Endothelial cell (in vitro differentiated cells): Measurements from ENCODE around the gene HDAC7. TPM values are rescaled to one million over a fixed set of nuclear protein-coding genes. Genes with fewer than 3 reads are reported as not detected.
"Not testable (repeated sequence)": the region's sequence is repeated elsewhere in the genome, so short reads cannot be mapped to it uniquely, and the experiment has no call there.

Source experiments
- DNase-seq: peaks from one replicate; pipeline ENCODE4 v3.0.0; 2021; ENCODE audit warnings: low spot score
- H3K27ac Mint-ChIP-seq: one replicate; pipeline ENCODE4 v1.8.0; 2021; ENCODE audit warnings: mixed read lengths, inconsistent platforms; ENCODE audit not compliant: unreplicated experiment
- H3K27me3 Mint-ChIP-seq: one replicate; pipeline ENCODE4 v1.8.0; 2021; ENCODE audit warnings: mild to moderate bottlenecking, moderate library complexity, mixed read lengths, inconsistent platforms; ENCODE audit not compliant: unreplicated experiment
- H3K36me3 Mint-ChIP-seq: one replicate; pipeline ENCODE4 v1.8.0; 2021; ENCODE audit warnings: mild to moderate bottlenecking, low read depth, mixed read lengths, inconsistent platforms; ENCODE audit not compliant: unreplicated experiment
- H3K4me1 Mint-ChIP-seq: one replicate; pipeline ENCODE4 v1.8.0; 2021; ENCODE audit warnings: mild to moderate bottlenecking, mixed read lengths, inconsistent platforms; ENCODE audit not compliant: unreplicated experiment
- H3K4me3 Mint-ChIP-seq: one replicate; pipeline ENCODE4 v1.8.0; 2021; ENCODE audit warnings: mild to moderate bottlenecking, mixed read lengths, inconsistent platforms; ENCODE audit not compliant: unreplicated experiment
- H3K9me3 Mint-ChIP-seq: one replicate; pipeline ENCODE4 v1.8.0; 2021; ENCODE audit warnings: mixed read lengths, inconsistent platforms; ENCODE audit not compliant: unreplicated experiment
- CTCF ChIP-seq: fragments of 200-600 bp; sonication (generic); IDR thresholded peaks from one replicate; pipeline ENCODE4 v1.5.0; 2021; ENCODE audit warnings: antibody characterized with exemption; ENCODE audit not compliant: unreplicated experiment
- total RNA-seq: library from RNA; stranded (reverse); fragmentation: NEBNext Ultra II Directional; extraction: Animal tissue kit (Norgen Biotek cat#: 25700); gene quantifications from one replicate; pipeline ENCODE4 v1.2.1, GENCODE V29; 2021; ENCODE audit not compliant: unreplicated experiment

The HDAC7 gene
- total RNA-seq, 1 donor from 2014 or later = 387 TPM

- H3K27me3 Mint-ChIP-seq = peaks cover 38% of the 10 kb centered on the region
- peak overlapping the region; percentile 84 for H3K27ac Mint-ChIP-seq
- TF ChIP-seq CTCF = no peak
- H3K9me3 Mint-ChIP-seq = no peaks in the 10 kb centered on the region
- DNase-seq = no peak
- no peak overlapping the region for H3K4me3 Mint-ChIP-seq
- H3K4me1 Mint-ChIP-seq = peaks cover 84% of the 10 kb centered on the region
- peaks cover 23% of the 10 kb centered on the region for H3K36me3 Mint-ChIP-seq
Measured at GRCh38 chr12:47811072-47811396, 8.7 kb downstream of the HDAC7 start.

GRCh38 chr12:47809518-47809917 lies 10.2 kb downstream of the HDAC7 start:
- H3K36me3 Mint-ChIP-seq = peaks cover 24% of the 10 kb centered on the region
- DNase-seq, H3K9me3 Mint-ChIP-seq, H3K4me3 Mint-ChIP-seq: not testable (repeated sequence)
- H3K27ac Mint-ChIP-seq = peak overlapping the region; percentile 77
- peaks cover 86% of the 10 kb centered on the region for H3K4me1 Mint-ChIP-seq
- H3K27me3 Mint-ChIP-seq = peaks cover 36% of the 10 kb centered on the region

GRCh38 chr12:47808574-47809365 lies 10.9 kb downstream of the HDAC7 start:
- peaks cover 86% of the 10 kb centered on the region for H3K4me1 Mint-ChIP-seq
- H3K4me3 Mint-ChIP-seq = peak overlapping the region; percentile 56
- peaks cover 24% of the 10 kb centered on the region for H3K36me3 Mint-ChIP-seq
- H3K27me3 Mint-ChIP-seq = peaks cover 35% of the 10 kb centered on the region
- DNase-seq = no peak
- no peaks in the 10 kb centered on the region for H3K9me3 Mint-ChIP-seq
- no peak for TF ChIP-seq CTCF
- H3K27ac Mint-ChIP-seq = peak overlapping the region; percentile 93

- peaks cover 87% of the 10 kb centered on the region for H3K4me1 Mint-ChIP-seq
- TF ChIP-seq CTCF = no peak
- no peaks in the 10 kb centered on the region for H3K9me3 Mint-ChIP-seq
- no peak overlapping the region for H3K4me3 Mint-ChIP-seq
- peaks cover 31% of the 10 kb centered on the region for H3K36me3 Mint-ChIP-seq
- no peak for DNase-seq
- peaks cover 36% of the 10 kb centered on the region for H3K27me3 Mint-ChIP-seq
- H3K27ac Mint-ChIP-seq = peak overlapping the region; percentile 93
Measured at GRCh38 chr12:47808050-47808449, 11.7 kb downstream of the HDAC7 start.

- Mint-ChIP-seq H3K4me3 (peak overlapping the region; percentile 3), H3K4me1 (peaks cover 91% of the 10 kb centered on the region), H3K36me3 (peaks cover 31% of the 10 kb centered on the region), H3K27ac (peak overlapping the region; percentile 93), H3K9me3 (no peaks in the 10 kb centered on the region), H3K27me3 (peaks cover 37% of the 10 kb centered on the region)
- DNase-seq = no peak
- TF ChIP-seq CTCF = no peak
Measured at GRCh38 chr12:47807338-47807737, 12.4 kb downstream of the HDAC7 start.
